GM10266 (cell line): ENCODE measurements around the gene LRSAM1.

Source experiments
- DNase-seq: peaks from one replicate; pipeline ENCODE4 v3.0.0; 2012; ENCODE audit errors: extremely low spot score
- TF ChIP-seq, protein P1 (sequence below): IDR thresholded peaks from 2 replicates; pipeline ENCODE4 v1.5.1; 2012; ENCODE audit warnings: mild to moderate bottlenecking, low read depth; ENCODE audit not compliant: control insufficient read depth, insufficient read depth; ENCODE audit errors: missing control alignments

Gene LRSAM1

DNA sequence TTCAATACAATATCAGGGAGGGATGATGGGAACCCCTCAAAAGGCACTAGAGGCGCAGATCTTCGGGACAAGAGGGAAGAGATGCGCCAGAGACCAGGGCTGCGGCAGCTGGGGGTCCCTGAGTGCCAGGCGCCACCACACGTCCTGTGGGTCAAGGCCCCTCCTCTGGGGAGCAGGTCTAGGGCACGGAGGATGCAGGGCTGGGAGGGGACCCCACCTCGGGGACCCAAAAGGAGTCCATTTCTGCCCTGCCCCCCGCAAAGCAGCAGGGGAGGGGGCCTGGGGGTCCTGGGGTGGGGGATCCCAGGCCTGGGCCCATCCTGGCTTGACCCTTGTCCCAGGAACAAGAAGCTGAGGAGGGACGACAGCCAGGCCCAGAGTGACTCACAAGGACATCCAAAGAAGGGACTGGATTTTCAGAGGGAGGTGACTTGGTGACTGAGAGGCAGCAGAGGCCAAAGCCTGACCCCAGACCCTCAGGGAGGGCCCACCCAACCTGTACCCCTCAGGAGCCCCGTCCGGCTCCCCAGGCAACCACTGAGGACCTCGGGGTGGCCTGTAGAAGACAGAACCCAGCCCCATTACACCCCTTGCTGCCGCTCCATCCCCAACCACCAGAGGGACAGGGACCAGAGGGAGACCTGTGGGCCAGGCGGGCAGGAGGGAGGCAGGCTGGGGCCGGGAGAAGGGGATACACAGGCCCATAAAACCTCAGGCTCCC, 54.2 kb downstream of the LRSAM1 start:
- peak; percentile 75 for DNase-seq
- TF ChIP-seq, protein P1, sequence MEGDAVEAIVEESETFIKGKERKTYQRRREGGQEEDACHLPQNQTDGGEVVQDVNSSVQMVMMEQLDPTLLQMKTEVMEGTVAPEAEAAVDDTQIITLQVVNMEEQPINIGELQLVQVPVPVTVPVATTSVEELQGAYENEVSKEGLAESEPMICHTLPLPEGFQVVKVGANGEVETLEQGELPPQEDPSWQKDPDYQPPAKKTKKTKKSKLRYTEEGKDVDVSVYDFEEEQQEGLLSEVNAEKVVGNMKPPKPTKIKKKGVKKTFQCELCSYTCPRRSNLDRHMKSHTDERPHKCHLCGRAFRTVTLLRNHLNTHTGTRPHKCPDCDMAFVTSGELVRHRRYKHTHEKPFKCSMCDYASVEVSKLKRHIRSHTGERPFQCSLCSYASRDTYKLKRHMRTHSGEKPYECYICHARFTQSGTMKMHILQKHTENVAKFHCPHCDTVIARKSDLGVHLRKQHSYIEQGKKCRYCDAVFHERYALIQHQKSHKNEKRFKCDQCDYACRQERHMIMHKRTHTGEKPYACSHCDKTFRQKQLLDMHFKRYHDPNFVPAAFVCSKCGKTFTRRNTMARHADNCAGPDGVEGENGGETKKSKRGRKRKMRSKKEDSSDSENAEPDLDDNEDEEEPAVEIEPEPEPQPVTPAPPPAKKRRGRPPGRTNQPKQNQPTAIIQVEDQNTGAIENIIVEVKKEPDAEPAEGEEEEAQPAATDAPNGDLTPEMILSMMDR: peak; percentile 52

- TF ChIP-seq, protein P1: no peak
- no peak for DNase-seq
These were observed 55.0 kb downstream of the LRSAM1 start for GRCh38 chr9:127506117-127506813.

- no peak for DNase-seq
- TF ChIP-seq, protein P1: no peak
These were observed 55.8 kb downstream of the LRSAM1 start for GRCh38 chr9:127506814-127507750.

DNA sequence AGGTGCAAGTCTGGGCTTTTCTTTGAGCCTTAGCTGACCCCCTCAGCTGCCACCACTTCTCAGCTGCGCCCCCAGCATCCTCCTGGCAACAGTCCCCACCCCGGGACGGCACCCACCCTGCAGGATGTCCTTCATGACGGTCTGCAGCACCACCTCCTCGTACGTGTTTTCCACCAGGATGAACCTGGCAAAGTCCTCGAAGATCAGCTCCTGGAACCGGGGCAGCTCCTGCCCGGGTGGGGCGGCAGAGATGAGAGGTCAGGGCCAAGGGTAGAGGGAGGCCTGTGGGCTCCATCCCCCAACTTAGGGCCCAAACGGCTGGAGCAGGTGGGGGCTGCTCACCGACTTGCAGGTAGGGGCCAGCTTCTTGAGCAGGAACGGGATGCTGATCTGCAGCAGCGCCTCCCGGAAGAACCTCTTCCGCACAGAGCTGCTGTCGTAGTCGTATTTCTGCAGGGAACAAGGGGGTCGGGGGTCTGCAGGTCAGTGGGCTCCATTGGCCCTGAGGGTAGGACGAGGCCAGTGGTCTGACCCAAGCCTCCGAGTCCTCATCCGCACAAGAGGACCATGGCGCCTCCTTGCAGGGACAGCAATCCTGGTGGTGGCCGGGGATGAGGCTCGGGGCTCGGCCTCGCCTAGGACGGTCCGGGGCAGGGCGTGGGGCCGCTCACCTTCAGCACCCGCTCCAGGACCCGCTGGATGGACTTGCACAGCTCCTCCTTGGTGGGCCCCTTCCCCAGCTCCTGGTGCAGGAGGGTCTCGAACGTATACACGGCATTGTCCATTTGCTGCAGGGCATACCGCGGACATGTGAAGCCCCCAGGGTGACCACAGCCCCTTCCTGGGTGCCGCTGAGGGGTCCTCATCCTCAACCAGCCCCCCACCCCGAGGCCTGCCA, 56.7 kb downstream of the LRSAM1 start:
- TF ChIP-seq, protein P1: no peak
- no peak for DNase-seq

- TF ChIP-seq, protein P1: no peak
- DNase-seq: no peak
These were observed 57.6 kb downstream of the LRSAM1 start for GRCh38 chr9:127508901-127509260.

DNA sequence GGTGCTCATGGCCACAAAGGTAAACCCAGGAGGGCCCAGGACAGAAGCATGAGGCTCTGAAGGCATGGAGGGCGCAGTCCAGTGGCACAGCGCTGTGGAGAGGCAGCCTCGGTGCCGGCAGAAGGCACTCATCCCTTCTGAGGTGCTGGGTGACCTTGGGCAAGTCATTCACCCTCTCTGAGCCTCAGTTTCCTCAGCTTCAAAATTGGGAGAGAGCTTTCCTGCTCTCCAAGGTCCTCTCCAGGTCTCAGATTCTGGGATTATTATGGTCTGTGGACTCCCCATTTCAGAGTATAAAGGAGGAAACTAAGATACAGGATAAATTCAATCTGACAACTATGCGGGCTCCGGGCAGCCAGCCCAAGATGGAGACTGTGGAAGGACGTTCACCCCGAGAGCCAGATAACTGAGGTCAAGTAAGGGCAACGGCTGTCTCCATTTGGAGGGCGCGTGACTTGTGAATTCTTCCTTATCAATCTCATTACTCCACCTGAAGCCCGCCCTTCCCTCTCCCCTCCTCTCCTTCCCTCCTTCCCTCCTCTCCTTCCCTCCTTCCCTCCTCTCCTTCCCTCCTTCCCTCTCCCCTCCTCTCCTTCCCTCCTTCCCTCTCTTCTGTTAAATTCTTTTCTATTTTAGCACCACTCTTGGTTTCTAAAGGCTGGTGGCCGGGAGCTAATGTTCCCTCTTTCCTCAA, 58.1 kb downstream of the LRSAM1 start:
- TF ChIP-seq, protein P1: no peak
- no peak for DNase-seq
